22Rv1 (cell line): ENCODE results near the gene RNU6-9.
"Not testable (repeated sequence)": the region's sequence is repeated elsewhere in the genome, so short reads cannot be mapped to it uniquely, and the experiment has no call there.

Experiments
- H3K27ac ChIP-seq: fragments of 450-650 bp; 2 replicates; pipeline ENCODE4 v1.5.1; 2017
- CTCF ChIP-seq: fragments of 450-650 bp; IDR thresholded peaks from 2 replicates; pipeline ENCODE4 v1.5.1; 2017; ENCODE audit warnings: mild to moderate bottlenecking
- ZFX ChIP-seq: fragments of 450-650 bp; IDR thresholded peaks from 2 replicates; pipeline ENCODE4 v1.6.1; 2017; ENCODE audit warnings: antibody characterized with exemption, borderline replicate concordance

Gene RNU6-9

GRCh38 chr19:892894-893689 lies at the start of gene RNU6-9, which contains the start of gene MED16:
TSS of gene RNU6-9 (plus strand) at chr19:893484.
TSS of gene MED16 (minus strand) at chr19:893187. CDS start at chr19:891131, 2,056 bp downstream.
- TF ChIP-seq ZFX (no peak), CTCF (no peak)
- H3K27ac ChIP-seq, result peak within 1 kb of the TSS; percentile 90

- TF ChIP-seq CTCF (no peak), ZFX (no peak)
- H3K27ac ChIP-seq, result no peak overlapping the region
Measured at GRCh38 chr19:843836-844545, 49.3 kb upstream of the RNU6-9 start.

GRCh38 chr19:844546-844971 lies 48.7 kb upstream of the RNU6-9 start:
- no peak overlapping the region for H3K27ac ChIP-seq
- TF ChIP-seq ZFX, result no peak
- no peak for TF ChIP-seq CTCF

- H3K27ac ChIP-seq, result no peak overlapping the region
- no peak for TF ChIP-seq CTCF
- TF ChIP-seq ZFX, result no peak
Measured at GRCh38 chr19:845707-846521, 47.4 kb upstream of the RNU6-9 start.

- TF ChIP-seq CTCF (no peak), ZFX (no peak)
- no peak overlapping the region for H3K27ac ChIP-seq
Measured at GRCh38 chr19:848386-848921, 44.8 kb upstream of the RNU6-9 start.

- H3K27ac ChIP-seq, result not testable (repeated sequence)
Measured at GRCh38 chr19:849195-849594, 44.1 kb upstream of the RNU6-9 start.
